DMS114 treated with DMSO at 0.1 percent for 48 hours (cell line): ENCODE measurements around the gene SRRM1.
"Not testable (repeated sequence)": the region's sequence is repeated elsewhere in the genome, so short reads cannot be mapped to it uniquely, and the experiment has no call there.

Source experiments
- DNase-seq: peaks from one replicate; lab custom pipeline; 2025; ENCODE audit not compliant: unreplicated experiment; lab: John Stamatoyannopoulos, UW

The SRRM1 gene

DNA sequence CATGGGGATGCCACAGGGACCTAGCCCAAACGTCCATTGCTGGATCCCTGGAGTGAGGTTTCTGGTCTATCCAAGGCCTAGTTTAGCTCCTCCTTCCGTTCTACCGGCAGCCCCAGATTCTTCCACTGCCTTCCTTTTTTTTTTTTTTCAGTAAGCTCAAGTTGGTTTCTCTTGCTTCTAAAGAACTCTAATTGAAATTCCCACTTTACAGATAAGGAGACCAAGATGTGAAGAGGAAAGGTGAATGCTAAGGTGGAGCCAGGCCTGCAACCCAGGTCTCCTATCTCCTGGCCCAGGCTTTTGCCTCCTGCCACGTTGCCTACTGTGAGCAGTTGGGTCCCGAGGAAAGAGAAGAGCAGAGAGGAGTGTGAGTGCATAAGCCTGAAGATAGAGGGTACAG, 70.6 kb downstream of the SRRM1 start:
- no peak for DNase-seq

DNA sequence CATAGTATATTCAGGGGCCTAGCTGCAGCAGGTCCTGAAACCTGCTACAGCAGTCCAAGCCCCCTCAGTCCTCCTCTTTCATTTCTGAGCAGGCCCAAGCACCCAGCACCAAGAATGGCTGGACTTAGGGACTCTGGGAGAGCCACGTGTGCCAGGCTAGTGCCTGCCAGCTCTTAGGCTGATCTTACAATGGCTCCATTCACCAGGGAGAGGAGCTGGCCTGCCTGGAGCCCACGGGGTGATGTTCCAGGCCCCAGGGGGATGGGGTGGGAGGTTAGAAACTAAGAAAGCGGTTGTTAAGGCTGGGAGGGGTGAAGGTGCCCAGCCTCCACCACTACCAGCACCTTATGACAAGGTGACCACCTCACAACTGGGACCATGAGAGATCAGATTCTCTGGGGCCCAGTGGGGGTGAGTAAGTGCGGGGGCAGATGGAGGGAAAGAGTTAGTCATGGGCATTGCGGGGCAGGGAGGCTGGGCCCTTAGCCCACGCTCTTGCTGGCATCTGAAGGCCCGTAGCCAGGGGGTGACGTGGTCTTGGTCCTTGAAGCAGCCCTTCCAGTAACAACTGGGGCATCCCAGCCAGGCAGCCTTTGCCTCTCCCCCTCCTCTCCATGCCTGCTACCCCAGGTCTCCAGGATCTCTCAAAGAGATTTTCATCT, 71.9 kb downstream of the SRRM1 start:
- no peak for DNase-seq

DNA sequence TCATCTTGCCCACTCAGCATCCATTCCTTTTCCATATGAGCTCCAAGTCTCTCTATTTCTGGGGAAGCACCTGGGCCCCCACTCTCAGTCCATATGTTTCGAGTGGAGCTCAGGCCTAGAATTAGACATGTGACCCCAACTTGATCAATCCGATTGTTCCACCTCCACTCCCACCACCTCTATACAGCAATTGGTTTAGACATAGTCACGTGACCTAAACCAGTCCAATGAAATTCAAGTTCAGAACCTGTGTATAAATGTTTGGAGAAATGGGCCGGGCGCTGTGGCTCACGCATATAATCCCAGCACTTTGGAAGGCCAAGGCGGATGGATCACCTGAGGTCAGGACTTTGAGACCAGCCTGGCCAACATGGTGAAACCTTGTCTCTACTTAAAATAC, 72.6 kb downstream of the SRRM1 start:
- no peak for DNase-seq

- no peak for DNase-seq
Measured at GRCh38 chr1:24717887-24718650, 75.0 kb downstream of the SRRM1 start.

- no peak for DNase-seq
Measured at GRCh38 chr1:24720152-24720551, 77.0 kb downstream of the SRRM1 start.

DNA sequence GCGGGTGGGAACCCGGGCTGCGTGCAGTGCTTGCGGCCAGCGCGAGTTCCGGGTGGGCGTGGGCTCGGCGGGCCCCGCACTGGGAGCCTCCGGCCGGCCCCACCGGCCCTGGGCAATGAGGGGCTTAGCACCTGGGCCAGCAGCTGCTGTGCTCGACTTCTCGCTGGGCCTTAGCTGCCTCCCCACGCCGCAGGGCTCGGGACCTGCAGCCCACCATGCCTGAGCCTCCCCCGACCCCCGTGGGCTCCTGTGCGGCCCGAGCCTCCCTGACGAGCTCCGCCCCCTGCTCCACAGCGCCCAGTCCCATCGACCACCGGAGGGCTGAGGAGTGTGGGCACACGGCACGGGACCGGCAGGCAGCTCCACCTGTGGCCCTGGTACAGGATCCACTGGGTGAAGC, 78.4 kb downstream of the SRRM1 start:
- no peak for DNase-seq

DNA sequence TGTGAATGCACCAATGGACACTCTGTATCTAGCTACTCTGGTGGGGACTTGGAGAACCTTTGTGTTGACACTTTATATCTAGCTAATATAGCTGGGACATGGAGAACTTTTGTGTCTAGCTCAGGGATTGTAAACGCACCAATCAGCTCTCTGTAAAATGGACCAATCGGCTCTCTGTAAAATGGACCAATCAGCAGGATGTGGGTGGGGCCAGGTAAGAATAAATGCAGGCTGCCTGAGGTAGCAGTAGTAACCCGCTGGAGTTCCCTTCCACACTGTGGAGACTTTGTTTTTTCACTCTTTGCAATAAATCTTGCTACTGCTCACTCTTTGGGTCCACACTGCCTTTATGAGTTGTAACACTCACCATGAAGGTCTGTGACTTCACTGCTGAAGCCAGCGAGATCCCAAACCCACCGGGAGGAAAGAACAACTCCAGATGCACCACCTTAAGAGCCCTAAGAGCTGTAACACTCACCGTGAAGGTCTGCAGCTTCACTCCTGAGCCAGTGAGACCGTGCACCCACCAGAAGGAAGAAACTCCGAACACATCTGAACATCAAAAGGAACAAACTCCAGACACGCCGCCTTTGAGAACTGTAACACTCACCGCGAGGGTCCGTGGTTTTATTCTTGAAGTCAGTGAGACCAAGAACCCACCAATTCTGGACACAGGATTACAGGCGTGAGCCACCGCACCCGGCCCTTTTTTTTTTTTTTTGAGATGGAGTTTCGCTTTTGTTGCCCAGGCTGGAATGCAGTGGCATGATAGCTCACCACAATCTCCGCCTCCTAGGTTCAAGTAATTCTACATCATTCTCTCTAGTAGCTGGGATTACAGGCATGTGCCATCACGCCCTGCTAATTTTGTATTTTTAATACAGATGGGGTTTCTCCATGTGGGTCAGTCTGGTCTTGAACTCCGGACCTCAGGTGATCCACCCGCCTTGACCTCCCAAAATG, 79.3 kb downstream of the SRRM1 start:
- not testable (repeated sequence) for DNase-seq
